Heart left ventricle (tissue), 16 donors: ENCODE results near the gene CDH23. TPM values are rescaled to one million over a fixed set of nuclear protein-coding genes. Genes with fewer than 3 reads are reported as not detected.
A peak's percentile ranks its signal among the peaks of the same experiment; 100 is the strongest.

Experiments
- ATAC-seq, 4 donors: fragments of 200-7000 bp; cut with Tn5 transposase; one replicate each; pipeline ENCODE4 v1.9.1; 2020 to 2022; ENCODE audit warnings: moderate library complexity in 4 of 4, mild to moderate bottlenecking in 3 of 4, moderate number of reproducible peaks in 1 of 4
- DNase-seq, 5 donors: peaks; one replicate each; pipeline ENCODE4 v3.0.0-alpha.2; 2020
- H3K27ac ChIP-seq, 12 donors: fragments of 200-600 bp; sonication (generic) in 4 of 12; one replicate each; pipeline versions ENCODE4 v1.5.0 to v1.8.0; 2016 to 2022; ENCODE audit warnings: mild to moderate bottlenecking in 2 of 12
- H3K27me3 ChIP-seq, 9 donors: fragments of 200-600 bp; sonication (generic) in 2 of 9; one replicate each; pipeline versions ENCODE4 v1.5.1 to v1.8.0; 2016 to 2022; ENCODE audit warnings: mild to moderate bottlenecking in 3 of 9
- H3K36me3 ChIP-seq, 9 donors: fragments of 200-600 bp; sonication (generic) in 2 of 9; one replicate each; pipeline versions ENCODE4 v1.5.0 to v1.8.0; 2018 to 2022; ENCODE audit warnings: mild to moderate bottlenecking in 2 of 9
- H3K4me1 ChIP-seq, 12 donors: fragments of 200-600 bp; sonication (generic) in 4 of 12; one replicate each; pipeline versions ENCODE4 v1.5.0 to v1.8.0; 2016 to 2022; ENCODE audit warnings: mild to moderate bottlenecking in 3 of 12
- H3K4me3 ChIP-seq, 12 donors: fragments of 200-600 bp; sonication (generic) in 4 of 12; one replicate each; pipeline versions ENCODE4 v1.5.0 to v1.8.0; 2017 to 2022; ENCODE audit warnings: mild to moderate bottlenecking in 9 of 12, moderate library complexity in 4 of 12
- H3K9me3 ChIP-seq, 12 donors: fragments of 200-600 bp; sonication (generic) in 4 of 12; one replicate each; pipeline versions ENCODE4 v1.5.0 to v1.8.0; 2016 to 2022; ENCODE audit warnings: mild to moderate bottlenecking in 1 of 12
- POLR2A ChIP-seq, 2 donors: fragments of 450-650 bp; IDR thresholded peaks; one replicate each; pipeline ENCODE4 v1.6.1; 2017; ENCODE audit warnings: antibody characterized with exemption in 2 of 2, mild to moderate bottlenecking in 2 of 2, moderate library complexity in 2 of 2
- WGBS, 4 donors: extraction: QIAGEN DNeasy Blood & Tissue Kit in 2 of 4; methylation state at CpG; one replicate each; pipeline versions ENCODE4 v1.1.5 to v1.1.7; 2013 to 2018; 5-methylcytosine and 5-hydroxymethylcytosine counted together
- intact Hi-C, 10 donors: fragments of 100-400 bp; cut with DNase I; formaldehyde crosslinking; loops; one replicate each; pipeline versions ENCODE4 v1.11.1 to v1.14.2; 2022
- polyA plus RNA-seq, 2 donors: library from polyadenylated mRNA; stranded (reverse); fragments of 200-250 nt; gene quantifications; one replicate each; pipeline ENCODE4 v1.2.3, GENCODE V29; 2013
- total RNA-seq, 9 donors: library from RNA; depleted of rRNA in 2 of 9; stranded (reverse); fragments of >200 nt in 2 of 9; fragmentation: NEBNext Ultra II Directional in 3 of 9; extraction: Animal tissue kit (Norgen Biotek cat#: 25700) in 3 of 9; gene quantifications; one replicate each; pipeline versions ENCODE4 v1.1.0 to v1.2.4, GENCODE V29; 2016 to 2023
- TF ChIP-seq, protein P1 (sequence below), 12 donors: fragments of 200-600 bp; sonication (generic) in 4 of 12; IDR thresholded peaks; one replicate each; pipeline versions ENCODE4 v1.5.0 to v1.8.0; 2018 to 2022; ENCODE audit warnings: antibody characterized with exemption in 12 of 12, mild to moderate bottlenecking in 5 of 12
- donor health status: ischemic (EF 13 %, LVEDD 7.1; RV severe dilation, severe dysfunction).
- donor health status: healthy with polysubstance abuse.
- donor health status: DM: no; HTN: yes; CAD: no.
- donor health status: DM: no; HTN: no; CAD: no.
- donor health status: ischemic (EF 25% LVEDD 6.9; RV normal size, moderate dysfunction).
- donor health status: ischemic (EF 25% LVEDD 5.7; RV mildly dilated, moderate dysfunction).
- donor health status: healthy.
- donor health status: DM: yes; HTN: yes; CAD: no.
- donor health status: ischemic (EF 35%, LVEDD 5.7; RV mildly dilated, moderate dysfunction).
- donor health status: nonischemic (EF 11% LVEDD 7.7; RV severe dilation, severe dysfunction).
- donor health status: DM: yes; HTN: yes; CAD: no.
- donor health status: PGD.
- donor health status: ischemic (EF 29% LVEDD 5.4; RV normal size, mild dysfunction).
- donor health status: nonischemic (EF 23%, LVEDD 6.1; RV moderate dilation, normal function).

Gene CDH23
- total and polyA plus RNA-seq, 11 donors, result 1.2 to 8.6 (median 3.9) TPM

DNA sequence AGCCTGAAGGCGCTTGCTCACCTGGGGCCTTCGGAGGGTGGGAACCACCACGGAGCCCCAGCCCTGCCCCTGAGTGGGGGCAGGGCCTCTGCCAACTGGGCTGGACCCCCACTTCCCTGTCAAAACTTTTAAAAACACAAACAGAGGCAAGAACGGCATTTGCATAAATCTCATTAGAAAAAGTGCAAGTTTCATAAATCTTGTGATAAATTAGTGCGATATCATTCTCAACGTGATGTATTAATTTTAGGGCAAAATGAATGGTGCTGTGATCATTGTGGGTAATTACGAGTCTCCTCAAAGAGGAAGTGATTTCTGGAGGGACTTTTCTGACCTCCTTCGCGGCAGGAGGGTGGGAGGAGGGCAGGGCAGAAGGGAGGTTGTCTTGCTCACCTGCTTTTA lies 98.3 kb downstream of the CDH23 start:
- TF ChIP-seq, protein P1, sequence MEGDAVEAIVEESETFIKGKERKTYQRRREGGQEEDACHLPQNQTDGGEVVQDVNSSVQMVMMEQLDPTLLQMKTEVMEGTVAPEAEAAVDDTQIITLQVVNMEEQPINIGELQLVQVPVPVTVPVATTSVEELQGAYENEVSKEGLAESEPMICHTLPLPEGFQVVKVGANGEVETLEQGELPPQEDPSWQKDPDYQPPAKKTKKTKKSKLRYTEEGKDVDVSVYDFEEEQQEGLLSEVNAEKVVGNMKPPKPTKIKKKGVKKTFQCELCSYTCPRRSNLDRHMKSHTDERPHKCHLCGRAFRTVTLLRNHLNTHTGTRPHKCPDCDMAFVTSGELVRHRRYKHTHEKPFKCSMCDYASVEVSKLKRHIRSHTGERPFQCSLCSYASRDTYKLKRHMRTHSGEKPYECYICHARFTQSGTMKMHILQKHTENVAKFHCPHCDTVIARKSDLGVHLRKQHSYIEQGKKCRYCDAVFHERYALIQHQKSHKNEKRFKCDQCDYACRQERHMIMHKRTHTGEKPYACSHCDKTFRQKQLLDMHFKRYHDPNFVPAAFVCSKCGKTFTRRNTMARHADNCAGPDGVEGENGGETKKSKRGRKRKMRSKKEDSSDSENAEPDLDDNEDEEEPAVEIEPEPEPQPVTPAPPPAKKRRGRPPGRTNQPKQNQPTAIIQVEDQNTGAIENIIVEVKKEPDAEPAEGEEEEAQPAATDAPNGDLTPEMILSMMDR (IDR thresholded peaks at IDR 0.05), result no peak
- no peaks in the 10 kb centered on the region for H3K36me3 ChIP-seq
- no peaks in the 10 kb centered on the region for H3K27me3 ChIP-seq
- ATAC-seq (no peak), DNase-seq (no peak)
- H3K27ac ChIP-seq, result no peak overlapping the region
- 79 to 92% (median 89%) methylated on average over 9 of the region's 9 CpGs for whole genome bisulfite sequencing, 4 donors
- H3K9me3 ChIP-seq, result peaks cover 0 to 2% (median 0%) of the 10 kb centered on the region in 12 donors
- H3K4me3 ChIP-seq, result no peak overlapping the region
- peaks cover 0 to 10% (median 0%) of the 10 kb centered on the region in 12 donors for H3K4me1 ChIP-seq
- intact Hi-C loops, result loop anchor here in 2 of 10 donors (5.0 to 10.0 kb wide), 2 partner anchors 72 to 210 kb away; no protein-coding TSS in a partner anchor

DNA sequence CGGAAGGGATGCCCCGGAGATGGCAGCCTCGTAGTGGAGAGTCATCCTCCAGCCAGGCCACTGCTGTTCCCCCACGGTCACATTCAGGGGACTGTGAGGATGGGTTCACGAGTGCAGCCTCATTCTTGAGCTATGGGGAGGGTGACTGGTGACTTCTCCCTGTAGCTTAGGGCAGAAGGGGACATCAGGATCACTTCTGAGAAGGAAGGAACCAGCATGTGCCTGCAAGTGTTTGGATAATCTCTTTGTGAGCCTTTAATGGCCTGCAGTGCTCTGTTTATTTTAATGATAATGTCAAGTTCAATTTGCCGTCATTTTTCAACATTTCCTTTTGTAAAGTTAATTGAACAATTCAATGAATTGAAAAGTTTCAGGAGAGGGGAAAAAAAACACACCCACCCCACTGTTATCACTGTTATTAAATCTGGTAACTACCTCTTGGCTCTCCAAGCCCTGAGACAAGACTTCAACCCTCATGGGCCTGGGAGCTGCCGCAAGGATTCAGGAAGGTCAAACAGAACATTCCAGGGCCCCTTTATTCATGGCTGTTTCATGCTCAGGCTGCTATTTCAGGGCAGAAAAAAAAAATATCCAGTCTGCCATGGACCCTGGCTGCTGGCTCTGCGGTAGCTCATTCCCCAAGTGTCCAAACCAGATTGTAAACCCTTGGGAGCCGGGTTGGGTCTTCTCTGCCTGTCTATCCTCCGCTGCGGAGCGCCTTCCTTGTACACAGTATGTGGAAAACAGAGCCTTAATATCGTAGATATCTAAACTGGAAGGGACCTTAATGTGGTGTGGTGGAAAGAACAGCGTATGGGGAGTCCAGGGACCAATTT lies 100.4 kb downstream of the CDH23 start:
- ATAC-seq (peak in 1 of 4 donors; percentile 30), DNase-seq (no peak)
- Histone ChIP-seq H3K27me3 (no peaks in the 10 kb centered on the region), H3K27ac (no peak overlapping the region), H3K4me1 (peaks cover 0 to 10% (median 0%) of the 10 kb centered on the region in 12 donors), H3K4me3 (no peak overlapping the region), H3K36me3 (no peaks in the 10 kb centered on the region), H3K9me3 (no peaks in the 10 kb centered on the region)
- 75 to 88% (median 77%) methylated on average over 11 to 14 of the region's 14 CpGs for WGBS, 4 donors
- intact Hi-C loops, result loop anchor here in 2 of 10 donors (5.0 to 10.0 kb wide), 2 partner anchors 70 to 208 kb away; no protein-coding TSS in a partner anchor
- TF ChIP-seq POLR2A (IDR thresholded peaks at IDR 0.05), result no peak
- TF ChIP-seq, protein P1 (IDR thresholded peaks at IDR 0.05), result no peak

DNA sequence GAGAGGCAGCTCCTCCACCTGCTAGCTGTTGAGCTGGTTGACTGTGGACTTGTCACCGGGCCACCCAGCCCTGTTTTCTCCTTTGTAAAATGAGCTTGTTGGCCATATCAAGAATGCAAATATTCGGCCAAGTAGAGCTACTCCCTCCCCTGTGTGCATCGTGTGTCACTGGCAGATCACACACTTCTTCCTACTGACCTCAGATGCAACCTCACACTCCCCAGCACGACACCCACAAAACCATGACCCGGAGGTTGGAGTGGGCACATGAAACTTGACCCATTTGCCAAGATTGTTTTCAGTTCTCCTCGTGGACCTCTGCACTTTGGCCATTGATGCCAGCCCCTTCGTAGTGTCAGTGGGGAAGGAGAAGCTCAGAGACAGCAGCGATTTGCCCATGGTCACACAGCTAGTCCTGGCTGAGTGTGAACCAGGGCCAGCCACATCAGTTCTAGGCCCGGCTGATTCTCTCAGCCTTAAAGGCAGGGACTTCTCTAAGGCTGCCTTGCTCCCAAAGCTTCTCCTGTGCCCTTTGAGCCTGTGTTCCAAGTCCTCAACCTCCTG lies 101.1 kb downstream of the CDH23 start:
- no peak for TF ChIP-seq POLR2A (IDR thresholded peaks at IDR 0.05)
- TF ChIP-seq, protein P1 (IDR thresholded peaks at IDR 0.05), result no peak

DNA sequence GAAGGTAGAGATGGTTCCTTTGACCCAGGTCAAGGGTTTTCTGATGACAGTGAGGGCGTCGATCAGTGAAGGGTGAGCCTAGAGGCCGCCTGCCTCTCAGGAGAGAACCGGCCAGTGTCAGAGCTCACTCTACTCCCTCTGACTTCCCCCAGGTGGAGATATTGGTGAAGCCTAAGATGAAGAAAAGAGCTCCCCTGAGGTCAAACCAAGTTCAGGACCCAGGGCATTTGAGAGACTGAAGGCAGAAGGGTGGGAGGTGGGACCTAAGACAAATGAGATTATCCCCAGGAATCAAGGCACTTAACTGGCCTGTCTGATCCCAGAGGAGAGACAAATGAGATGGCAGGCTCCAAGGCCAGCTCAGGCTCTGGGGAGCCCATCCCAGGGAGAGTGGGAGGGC lies 104.7 kb downstream of the CDH23 start:
- no peak overlapping the region for H3K4me3 ChIP-seq
- DNase-seq (no peak), ATAC-seq (no peak)
- no peaks in the 10 kb centered on the region for H3K9me3 ChIP-seq
- intact Hi-C loops, result no loop called here
- peaks cover 0 to 15% (median 0%) of the 10 kb centered on the region in 12 donors for H3K4me1 ChIP-seq
- 89 to 100% (median 91%) methylated on average over 4 of the region's 4 CpGs for WGBS, 4 donors
- no peak overlapping the region for H3K27ac ChIP-seq
- no peaks in the 10 kb centered on the region for H3K27me3 ChIP-seq
- H3K36me3 ChIP-seq, result no peaks in the 10 kb centered on the region
- TF ChIP-seq, protein P1 (IDR thresholded peaks at IDR 0.05), result no peak
- TF ChIP-seq POLR2A (IDR thresholded peaks at IDR 0.05), result no peak

More for the DNA sequence above, 101.1 kb downstream of the CDH23 start:
- no peaks in the 10 kb centered on the region for H3K36me3 ChIP-seq
- WGBS, 4 donors, result 78 to 85% (median 82%) methylated on average over 9 of the region's 9 CpGs
- DNase-seq, result no peak
- H3K4me1 ChIP-seq, result peaks cover 0 to 10% (median 0%) of the 10 kb centered on the region in 12 donors
- H3K4me3 ChIP-seq, result no peak overlapping the region
- H3K9me3 ChIP-seq, result no peaks in the 10 kb centered on the region
- no peak overlapping the region for H3K27ac ChIP-seq
- intact Hi-C loops, result loop anchor here in 2 of 10 donors (5.0 to 10.0 kb wide), 2 partner anchors 69 to 207 kb away; no protein-coding TSS in a partner anchor
- no peaks in the 10 kb centered on the region for H3K27me3 ChIP-seq
- no peak for ATAC-seq
